Measurements from ENCODE around the gene MAMDC4.

DNA sequence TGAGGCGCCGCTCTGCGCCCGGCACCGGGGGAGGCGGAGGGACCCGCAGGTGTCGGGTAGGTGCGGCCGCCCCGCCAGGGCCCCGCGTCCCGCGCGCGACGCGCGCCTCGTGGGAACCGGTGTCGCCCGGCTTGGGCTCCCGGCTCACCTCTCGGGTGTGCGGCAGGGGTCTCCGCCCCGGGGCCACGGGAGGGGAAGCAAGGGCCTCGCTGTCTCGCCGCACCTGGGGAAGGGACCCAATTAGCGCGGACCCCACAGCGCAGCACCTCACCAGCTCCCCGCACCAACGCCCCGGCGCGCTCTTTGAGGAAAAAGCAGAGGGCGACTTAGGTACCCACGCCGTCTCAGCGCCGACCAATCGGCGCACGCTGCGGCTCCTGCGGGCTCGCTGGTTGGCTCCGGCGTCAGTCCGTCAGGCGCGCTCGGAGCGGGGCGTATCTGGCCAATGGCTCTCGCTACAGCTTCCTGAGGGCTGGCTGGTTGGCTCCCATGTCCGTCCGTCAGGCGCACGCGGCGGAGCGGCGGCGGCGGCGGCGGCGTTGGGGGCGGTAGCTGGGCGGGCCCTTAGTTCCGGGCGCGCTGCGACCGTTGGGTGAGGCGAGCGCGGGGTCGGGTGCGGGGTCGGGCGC is 33.9 kb downstream of the MAMDC4 start, which contains the start of gene TRAF2:
- TF ChIP-seq, protein P1, sequence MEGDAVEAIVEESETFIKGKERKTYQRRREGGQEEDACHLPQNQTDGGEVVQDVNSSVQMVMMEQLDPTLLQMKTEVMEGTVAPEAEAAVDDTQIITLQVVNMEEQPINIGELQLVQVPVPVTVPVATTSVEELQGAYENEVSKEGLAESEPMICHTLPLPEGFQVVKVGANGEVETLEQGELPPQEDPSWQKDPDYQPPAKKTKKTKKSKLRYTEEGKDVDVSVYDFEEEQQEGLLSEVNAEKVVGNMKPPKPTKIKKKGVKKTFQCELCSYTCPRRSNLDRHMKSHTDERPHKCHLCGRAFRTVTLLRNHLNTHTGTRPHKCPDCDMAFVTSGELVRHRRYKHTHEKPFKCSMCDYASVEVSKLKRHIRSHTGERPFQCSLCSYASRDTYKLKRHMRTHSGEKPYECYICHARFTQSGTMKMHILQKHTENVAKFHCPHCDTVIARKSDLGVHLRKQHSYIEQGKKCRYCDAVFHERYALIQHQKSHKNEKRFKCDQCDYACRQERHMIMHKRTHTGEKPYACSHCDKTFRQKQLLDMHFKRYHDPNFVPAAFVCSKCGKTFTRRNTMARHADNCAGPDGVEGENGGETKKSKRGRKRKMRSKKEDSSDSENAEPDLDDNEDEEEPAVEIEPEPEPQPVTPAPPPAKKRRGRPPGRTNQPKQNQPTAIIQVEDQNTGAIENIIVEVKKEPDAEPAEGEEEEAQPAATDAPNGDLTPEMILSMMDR (optimal IDR thresholded peaks at IDR 0.05 in 1 of 3, IDR thresholded peaks at IDR 0.05 in 1 of 3, conservative IDR thresholded peaks at IDR 0.05 in 1 of 3; ENCODE audit: extremely low read depth in 1 of 3, insufficient read depth in 2 of 3, low read length in 3 of 3) = no peak
- no peak for TF ChIP-seq EZH2 (IDR thresholded peaks at IDR 0.05; ENCODE audit: low read length)

All from keratinocyte (primary cell).